HG03432 (cell line): ENCODE results near the gene SLIT3.
"Not testable (repeated sequence)": the region's sequence is repeated elsewhere in the genome, so short reads cannot be mapped to it uniquely, and the experiment has no call there.

Experiments used
- ATAC-seq: cut with Tn5 transposase; IDR thresholded peaks from one replicate; pipeline ENCODE4 v1.9.1; 2021; ENCODE audit warnings: mild to moderate bottlenecking, moderate library complexity; ENCODE audit not compliant: unreplicated experiment

The SLIT3 gene

DNA sequence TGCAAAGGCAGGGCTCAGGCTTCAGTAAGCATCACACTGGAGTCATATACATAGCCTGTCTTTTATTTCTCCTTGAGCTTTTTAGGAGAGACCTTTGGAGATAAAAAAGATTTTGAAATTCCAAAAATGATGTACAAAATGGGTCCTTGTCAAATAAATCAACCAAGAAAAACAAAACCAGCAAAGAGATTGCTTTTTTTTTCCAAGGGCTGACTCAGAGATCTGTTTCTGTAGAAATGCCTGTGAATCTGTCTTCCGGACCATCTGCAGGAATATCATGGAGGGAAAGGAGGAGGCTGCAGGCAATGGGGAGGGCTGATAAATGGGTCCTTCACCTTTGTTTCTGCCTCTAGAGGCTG is 77.4 kb downstream of the SLIT3 start:
- ATAC-seq: no peak

DNA sequence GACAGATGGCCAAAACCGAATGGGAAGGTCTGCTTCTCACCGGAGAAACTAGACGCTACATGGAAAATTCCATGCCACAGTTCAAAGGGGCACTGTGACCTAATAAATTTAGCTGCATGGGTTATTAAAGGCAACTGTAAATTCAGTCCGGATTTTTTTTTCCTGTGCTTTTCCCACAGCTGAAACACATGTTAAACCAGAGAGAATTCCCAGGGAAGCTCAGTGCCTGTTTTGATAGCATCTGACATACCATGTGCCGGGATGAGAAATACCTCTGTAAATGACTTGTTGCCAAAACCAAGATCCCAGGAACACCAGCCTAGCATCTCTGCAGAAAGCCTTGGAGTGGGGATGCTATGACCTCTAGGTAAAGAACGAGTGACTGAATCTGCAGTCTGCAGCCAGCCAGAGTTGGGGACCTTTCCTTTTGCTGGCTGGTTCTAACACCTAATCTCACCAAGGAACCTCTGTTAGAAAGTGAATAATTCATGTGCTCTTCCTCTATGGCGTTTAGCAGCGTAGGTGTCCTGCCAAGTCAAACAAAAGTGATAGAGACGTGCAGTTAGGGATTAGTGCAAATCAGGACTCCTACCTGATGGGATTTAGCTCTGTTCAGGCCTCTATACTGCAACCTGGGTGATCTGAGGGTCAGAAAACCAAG is 77.9 kb downstream of the SLIT3 start:
- no peak for ATAC-seq

DNA sequence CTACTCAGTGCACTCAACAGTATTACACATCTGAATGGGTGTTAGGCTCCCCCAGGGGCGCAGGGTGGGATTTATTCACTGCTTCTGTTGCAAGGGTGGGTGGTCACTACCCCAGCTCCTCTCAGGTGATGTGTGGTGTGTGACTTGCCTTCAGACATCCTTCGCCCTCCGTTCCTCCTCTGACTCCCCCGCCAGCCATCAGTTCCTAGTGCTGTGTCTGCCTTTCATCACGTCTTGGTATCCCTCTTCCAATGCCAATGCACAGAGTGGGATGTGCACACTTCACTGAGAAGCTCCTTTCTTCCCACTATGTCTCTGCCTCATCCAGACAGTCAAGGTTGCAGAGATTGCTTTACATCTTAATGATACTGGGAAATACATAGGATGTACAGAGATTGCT is 79.4 kb downstream of the SLIT3 start:
- no peak for ATAC-seq

DNA sequence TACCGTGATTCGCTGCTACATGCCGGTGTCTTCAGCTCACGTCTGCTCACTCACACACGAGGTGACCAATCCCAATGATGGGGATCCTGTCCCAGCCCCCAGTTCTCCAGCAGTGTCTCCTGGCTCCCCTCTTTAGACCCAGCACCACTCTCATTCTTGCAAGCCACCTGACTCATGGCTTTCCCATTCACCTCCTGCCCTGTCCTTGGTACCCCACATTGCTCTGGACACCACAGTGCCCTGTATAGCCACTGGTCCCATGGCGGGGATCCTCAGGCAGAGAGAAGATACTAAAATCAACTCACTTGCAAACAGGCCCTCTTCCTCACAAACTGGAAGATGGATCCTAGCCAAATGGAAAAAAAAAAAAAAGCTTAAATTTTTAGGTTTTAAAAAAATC is 81.0 kb downstream of the SLIT3 start:
- ATAC-seq: no peak

DNA sequence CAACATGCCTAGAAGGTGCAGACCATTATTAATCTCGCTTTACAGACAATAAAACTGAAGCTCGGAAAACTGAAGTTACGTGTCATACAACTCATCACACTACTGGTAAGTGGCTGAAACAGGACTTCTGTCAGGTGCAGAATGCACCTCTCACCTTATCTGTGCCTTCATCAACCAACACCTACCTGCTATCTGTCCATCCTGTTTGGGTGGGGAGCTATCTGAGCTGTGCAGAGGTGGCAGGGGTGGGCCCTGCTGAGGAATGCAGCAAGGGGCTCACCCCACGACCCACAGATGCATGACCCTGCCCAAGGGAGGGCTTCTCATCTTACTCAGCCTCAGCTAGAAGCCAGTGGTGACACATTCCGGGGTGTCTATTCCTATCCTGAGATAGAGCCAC is 81.6 kb downstream of the SLIT3 start:
- no peak for ATAC-seq

DNA sequence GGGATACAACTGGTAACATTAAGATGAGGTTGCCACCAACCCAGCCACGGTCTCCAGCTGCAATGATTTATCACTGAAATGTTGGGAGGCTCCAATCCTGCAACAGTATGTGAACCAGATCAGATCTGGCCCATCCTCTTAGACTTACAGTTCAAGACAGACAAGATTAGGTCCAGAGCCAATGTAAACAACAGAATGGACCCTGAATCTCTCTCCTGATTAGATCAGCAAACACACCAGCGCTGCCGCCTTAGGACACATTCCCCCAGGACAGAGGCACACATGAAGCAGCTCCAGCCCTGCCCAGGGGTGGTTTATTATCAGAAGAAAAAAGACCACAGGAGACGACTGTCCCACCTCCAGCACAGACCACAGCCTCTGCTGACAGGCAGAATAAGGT is 82.1 kb downstream of the SLIT3 start:
- ATAC-seq: no peak

DNA sequence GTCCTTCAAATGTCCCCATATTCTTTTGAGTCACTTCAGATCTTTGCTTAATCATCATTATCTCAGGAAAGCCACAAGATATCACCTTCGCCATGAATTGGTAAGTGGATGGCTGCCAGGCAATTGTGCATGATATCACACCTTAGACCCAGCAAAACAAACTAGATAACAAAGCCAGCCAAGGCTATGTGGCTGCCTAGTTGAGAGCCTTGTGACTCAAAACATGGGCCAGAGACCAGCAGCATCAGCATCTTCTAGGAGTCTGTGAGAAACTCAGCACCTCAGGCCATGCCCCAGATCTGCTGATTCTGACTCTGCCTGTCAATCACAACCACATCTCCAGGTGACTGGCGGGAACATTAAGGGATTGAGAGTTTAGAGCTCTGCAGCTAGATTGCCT is 82.8 kb downstream of the SLIT3 start:
- ATAC-seq: no peak

DNA sequence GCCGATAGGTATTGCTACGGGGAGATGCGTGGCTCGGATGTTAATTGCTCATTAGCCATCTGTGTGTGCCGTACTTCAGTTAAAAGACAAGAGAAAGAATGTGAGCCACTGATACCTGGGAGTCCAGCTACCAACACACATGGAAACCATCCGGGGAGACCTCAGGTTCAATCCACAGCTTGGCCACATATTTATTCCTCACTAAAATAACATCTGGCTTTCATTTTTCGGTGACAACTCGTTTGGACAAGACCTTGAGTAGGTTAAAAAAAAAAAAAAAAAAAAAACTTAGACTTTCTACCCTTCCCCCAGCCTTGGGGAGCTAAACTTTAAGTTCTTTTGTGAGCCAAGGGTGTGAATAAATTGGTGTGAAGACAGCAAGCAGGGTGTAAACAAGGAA is 84.1 kb downstream of the SLIT3 start:
- no peak for ATAC-seq

DNA sequence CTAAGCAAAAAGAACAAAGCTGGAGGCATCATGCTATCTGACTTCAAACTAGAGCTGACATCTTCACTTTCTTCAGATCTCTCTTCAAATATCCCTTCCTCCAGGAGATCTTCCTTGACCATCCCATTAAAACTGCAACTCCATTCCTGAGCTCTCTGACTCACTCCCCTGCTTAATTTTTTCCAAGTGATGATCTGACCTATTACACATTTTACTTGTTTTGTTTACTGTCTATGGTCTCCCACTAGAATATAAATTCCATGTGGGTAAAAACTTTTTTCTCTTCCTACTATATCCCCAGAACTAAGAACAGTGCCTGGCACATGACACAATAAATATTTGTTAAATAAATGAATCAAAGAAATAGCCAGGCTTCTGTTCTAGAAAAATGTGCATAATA is 87.5 kb downstream of the SLIT3 start:
- no peak for ATAC-seq

DNA sequence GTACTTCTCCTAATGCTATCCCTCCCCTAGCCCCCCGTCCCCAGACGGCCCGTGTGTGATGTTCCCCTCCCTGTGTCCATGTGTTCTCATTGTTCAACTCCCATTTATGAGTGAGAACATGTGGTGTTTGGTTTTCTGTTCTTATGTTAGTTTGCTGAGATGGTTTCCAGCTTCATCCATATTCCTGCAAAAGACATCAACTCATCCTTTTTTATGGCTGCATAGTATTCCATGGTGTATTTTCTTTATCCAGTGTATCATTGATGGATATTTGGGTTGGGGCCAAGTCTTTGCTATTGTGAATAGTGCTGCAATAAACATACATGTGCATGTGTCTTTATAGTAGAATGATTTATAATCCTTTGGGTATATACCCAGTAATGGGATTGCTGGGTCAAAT is 89.2 kb downstream of the SLIT3 start:
- ATAC-seq: not testable (repeated sequence)

DNA sequence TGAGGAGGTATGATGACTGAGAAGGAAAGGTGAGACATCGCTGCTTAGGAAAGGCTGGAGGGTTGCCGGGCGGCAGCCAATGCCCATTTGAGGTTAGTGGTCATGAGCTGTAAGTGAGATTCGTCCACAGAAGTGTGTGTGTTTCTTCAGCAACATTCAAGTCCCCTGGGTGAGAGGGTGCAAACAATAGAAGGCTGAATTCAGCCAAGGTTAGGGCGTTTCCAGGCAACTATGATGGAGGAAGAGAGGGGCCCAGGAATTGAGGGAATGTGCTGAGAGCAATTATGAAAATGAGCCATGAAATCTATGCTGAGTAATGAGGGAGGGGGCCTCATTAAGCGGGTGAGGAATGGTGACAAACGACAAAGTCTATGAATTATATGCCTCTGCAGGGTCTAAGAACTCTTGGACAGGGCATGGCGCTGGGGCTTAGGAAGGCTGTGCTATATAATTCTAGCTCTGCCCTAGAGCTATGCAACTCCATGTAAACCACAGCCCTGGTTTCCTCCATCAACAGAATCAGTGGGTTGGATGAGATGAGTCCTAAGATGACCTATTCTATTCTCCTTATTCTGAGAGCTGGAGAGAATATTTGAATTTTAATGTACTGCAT is 96.0 kb downstream of the SLIT3 start:
- ATAC-seq: no peak

DNA sequence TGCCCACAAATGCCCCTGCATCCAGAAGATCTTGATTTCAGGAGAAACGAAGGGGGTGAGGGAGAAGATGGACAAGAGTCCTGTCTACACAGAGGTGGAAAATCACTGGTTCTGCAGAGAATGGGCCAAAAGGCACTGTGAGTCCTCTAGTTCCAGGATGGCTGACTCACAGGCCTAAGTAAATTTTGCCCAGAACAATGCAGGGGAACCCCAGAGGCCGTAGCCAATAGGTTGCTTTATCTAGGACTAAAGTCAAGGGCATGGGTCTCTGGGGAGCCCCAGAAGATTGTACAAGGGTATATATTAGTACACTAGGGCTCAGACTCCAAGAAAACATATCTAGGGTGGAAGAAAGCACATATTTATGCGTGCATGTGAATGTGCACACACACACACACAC is 98.0 kb downstream of the SLIT3 start:
- no peak for ATAC-seq

DNA sequence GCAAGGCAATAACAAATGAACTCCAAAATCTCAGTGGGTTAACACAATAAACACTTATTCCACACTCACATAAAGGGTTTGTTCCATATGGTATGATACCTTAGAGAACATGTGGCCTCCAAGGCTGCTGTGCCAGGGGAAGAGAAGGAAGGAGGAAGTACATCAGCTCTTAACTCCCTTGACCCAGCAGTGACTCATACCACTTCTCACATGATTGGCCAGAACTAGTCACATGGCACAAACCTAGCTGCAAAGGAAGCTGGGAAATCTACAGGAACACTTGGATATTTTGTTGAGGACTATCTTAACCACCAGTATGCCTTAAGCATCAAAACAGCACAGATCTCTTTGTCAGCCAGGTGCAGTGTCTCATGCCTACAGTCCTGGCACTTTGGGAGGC is 99.3 kb downstream of the SLIT3 start:
- ATAC-seq: no peak

DNA sequence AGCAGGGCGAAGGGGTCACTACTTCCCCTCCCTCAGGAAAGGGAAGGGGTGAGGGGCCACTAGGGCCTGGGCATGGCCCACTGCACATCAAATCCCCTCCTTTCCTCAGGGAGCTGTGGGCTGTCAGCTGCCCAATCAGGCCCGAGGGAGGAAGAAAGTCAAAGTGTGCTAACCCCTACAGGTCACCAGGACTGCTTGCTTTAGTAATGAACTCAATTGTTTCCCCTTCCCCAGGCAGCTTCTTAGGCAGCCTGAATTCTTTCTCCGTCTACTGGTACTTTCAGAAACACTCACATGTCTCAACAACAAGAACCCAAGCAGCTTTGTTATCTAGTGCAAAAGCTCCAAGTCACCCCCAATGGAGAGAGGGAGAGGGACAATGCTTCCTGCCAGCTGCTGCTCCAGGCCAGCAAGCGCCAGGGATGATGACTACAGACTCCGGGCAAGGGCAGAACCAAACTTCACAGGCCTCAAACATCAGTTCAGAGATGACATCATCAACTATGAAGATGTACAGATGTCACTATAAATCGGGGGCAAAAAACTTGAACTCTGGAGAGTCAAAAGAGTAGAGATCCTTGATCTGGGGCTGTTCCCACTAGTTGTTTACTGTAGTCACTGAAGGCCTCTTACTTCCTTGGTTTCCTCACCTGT is 100.7 kb downstream of the SLIT3 start:
- no peak for ATAC-seq

DNA sequence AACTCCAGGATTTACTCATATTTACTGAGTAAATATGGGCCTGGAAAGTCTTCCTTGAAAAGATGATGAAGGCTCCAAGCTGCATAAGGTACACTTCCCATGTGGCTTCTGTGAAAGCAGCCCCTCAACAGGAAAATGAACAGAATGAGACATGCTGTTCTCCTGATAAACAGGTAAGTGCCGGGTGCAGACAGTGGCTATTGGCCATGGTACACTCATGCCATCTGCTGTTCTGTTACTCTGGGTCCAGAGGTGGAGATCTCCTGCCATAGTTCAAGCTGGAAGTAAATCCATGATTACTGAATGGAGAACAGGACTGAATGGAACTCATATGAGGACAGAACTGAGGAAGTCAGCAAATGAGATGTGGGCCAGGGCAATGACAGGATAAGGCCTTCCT is 103.6 kb downstream of the SLIT3 start:
- no peak for ATAC-seq

DNA sequence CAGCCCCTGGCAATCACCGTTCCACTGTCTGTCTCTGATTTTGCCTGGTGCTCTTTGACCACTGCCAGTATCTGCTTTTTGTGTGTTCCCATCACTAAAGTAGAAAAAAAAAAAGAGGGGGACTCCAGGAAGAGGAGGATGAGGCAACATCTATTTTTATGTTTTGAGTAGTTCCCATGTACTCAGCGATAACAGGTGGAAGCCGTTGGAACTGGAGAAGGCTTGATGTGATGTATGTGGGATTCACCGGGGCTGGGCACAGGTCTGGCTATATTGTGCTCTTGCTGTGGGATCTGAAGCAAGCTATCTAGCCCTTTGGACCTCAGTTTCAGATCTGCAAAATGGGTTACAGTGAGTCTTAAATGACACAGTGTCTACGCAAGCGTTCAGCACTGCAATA is 104.9 kb downstream of the SLIT3 start:
- ATAC-seq: no peak

DNA sequence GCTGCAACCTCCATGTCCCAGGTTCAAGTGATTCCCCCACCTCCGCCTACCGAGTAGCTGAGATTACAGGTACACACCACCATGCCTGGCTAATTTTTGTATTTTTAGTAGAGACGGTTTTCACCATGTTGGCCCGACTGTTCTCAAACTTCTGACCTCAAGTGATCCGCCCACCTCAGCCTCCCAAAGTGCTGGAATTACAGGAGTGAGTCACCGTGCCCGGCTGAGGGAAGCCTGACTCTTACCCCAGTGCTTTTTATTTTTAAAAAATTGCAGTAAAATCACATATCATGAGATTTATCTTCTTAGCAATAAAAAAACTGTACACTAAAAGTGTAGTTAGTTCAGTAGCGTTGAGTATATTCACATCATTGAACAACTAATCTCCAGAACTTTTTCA is 105.3 kb downstream of the SLIT3 start:
- ATAC-seq: no peak

DNA sequence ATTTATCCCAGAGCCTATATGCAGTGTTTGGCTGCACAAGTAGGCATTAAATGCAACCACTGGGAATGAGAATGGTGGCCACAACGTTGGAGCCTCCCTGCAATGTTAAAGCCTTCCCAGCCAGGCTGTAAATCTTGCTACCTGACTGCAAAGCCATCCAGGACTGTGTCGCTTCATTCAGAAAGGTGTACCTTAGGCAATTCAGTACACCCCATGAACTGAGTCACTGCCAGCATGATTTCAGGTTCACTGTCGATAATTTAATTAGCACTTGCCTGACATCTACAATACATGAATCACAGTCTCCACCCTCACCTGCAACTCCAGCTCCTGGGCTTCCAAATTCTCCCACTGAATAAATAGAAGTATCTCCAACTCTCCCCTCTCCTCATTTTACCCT is 108.4 kb downstream of the SLIT3 start:
- ATAC-seq: no peak

DNA sequence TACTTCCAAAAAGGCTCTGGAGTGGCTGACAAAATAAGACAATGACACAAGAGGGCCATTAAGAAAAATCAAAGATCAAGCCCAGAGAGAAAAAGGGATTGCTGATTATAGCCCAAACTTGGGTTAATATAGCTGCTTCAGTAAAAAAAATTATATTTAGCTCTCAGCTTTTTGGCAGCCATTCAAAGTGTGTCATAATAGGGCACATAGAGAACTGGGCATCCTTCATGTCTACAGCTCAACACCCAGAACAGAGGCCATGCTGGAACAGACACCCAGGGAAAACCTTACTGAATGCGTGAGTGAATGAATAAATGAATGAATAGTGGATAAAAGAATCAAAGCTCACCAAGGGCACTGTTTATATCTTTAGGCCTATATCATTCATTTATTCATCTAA is 110.1 kb downstream of the SLIT3 start:
- no peak for ATAC-seq

DNA sequence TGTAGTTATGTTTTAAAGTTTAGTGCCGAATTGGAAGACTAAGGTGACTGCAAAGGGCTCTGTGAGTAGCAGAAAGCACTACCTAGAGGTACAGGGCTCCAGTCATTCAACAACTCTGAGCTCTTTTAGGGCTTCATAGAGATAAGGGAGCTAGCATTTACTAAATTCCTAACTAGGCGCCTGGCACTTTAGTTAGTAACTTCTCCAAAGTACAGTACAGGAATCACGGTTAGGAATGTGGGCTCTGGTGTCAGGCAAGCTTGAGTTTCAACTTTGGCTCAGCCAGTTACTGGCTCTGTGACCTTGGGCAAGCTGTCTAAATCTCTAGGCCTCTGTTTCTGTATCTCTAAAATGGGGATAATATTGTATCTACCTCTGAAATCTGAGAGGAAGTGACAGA is 115.3 kb downstream of the SLIT3 start:
- ATAC-seq: no peak

DNA sequence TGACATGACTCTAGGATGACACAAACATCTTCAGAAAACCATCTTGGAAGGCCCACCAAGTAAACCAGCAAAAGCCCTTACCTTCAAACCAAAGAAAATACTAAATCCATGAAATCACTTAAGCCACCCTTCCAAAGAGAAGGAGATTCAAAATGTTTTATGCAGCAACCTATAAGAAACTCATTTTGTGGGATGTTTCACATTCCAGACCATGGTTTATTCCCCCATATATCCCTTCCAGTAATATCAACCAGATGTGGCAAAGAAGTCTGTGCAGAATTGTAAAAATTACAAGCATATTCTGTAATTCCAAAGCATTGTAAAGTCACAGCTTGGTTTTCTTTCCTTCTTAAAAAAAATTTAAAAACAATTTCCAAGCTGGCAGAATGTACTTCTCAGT is 117.4 kb downstream of the SLIT3 start:
- no peak for ATAC-seq

DNA sequence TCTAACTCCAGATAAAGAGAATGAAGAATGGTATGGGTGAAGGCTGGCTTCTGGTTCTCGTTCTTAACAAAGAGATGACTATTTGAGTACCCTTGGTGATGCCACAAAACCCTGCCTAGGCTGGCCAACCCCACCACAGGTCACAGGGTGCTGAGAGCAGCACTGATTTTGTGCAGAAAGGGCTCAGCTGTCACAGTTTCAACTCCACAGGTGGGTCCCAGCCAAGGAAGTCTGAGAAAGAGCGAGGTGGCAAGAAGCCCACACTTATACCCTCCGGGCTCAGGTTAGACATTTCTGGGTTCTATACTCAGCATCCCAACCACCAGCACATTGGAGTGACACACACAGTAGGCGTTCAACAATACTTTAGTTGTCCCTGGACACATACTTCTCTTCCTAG is 118.1 kb downstream of the SLIT3 start:
- ATAC-seq: no peak

DNA sequence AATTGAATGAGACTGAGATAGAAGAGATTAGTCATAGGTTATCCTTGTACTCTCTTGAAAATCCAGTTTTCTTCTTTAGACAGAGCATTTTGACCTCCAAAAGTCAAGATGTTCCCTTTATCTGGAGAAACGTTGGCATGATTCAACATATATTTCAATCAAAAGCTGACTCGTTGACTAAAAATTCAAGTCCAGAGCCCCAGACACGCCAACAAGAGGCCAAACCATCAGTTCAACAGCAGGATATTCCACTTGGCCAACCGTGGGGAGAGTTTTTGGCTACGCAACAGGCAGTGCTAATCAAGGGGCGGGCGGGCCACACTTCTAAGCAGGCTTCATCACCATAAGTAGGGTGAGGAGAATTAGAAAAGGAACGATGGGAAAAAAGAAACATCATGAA is 119.1 kb downstream of the SLIT3 start:
- ATAC-seq: no peak
